Measurements from ENCODE around the gene THSD1.
"Not testable (repeated sequence)": the region's sequence is repeated elsewhere in the genome, so short reads cannot be mapped to it uniquely, and the experiment has no call there.

The THSD1 gene

GRCh38 chr13:52345631-52346251 is 60.2 kb downstream of the THSD1 start:
- no peak for TF ChIP-seq POLR2A (IDR thresholded peaks at IDR 0.05; ENCODE audit: low read depth, low read length)
- TF ChIP-seq TAF1 (IDR thresholded peaks at IDR 0.05; ENCODE audit: borderline replicate concordance, low read depth, low read length): no peak
- TF ChIP-seq POLR2AphosphoS5 (IDR thresholded peaks at IDR 0.05; ENCODE audit: low read depth, low read length): no peak

GRCh38 chr13:52345048-52345447 is 60.9 kb downstream of the THSD1 start:
- FAIRE-seq: no peak
- TF ChIP-seq POLR2AphosphoS5 (IDR thresholded peaks at IDR 0.05; ENCODE audit: low read depth, low read length): no peak
- no peak for TF ChIP-seq TAF1 (IDR thresholded peaks at IDR 0.05; ENCODE audit: borderline replicate concordance, low read depth, low read length)
- no peak for TF ChIP-seq POLR2A (IDR thresholded peaks at IDR 0.05; ENCODE audit: low read depth, low read length)
- DNase-seq (ENCODE audit: insufficient read length): no peak

More at GRCh38 chr13:52345631-52346251, 60.2 kb downstream of the THSD1 start:
- FAIRE-seq (no peak), DNase-seq (ENCODE audit: insufficient read length) (no peak)

GRCh38 chr13:52344108-52344507 is 61.9 kb downstream of the THSD1 start:
- DNase-seq (ENCODE audit: insufficient read length): no peak
- TF ChIP-seq POLR2AphosphoS5 (IDR thresholded peaks at IDR 0.05; ENCODE audit: low read depth, low read length) (no peak), TAF1 (IDR thresholded peaks at IDR 0.05; ENCODE audit: borderline replicate concordance, low read depth, low read length) (no peak), POLR2A (IDR thresholded peaks at IDR 0.05; ENCODE audit: low read depth, low read length) (no peak)
- FAIRE-seq: no peak

- DNase-seq (ENCODE audit: insufficient read length); FAIRE-seq: not testable (repeated sequence)
Measured at GRCh38 chr13:52342203-52342602, 63.8 kb downstream of the THSD1 start.

- not testable (repeated sequence) for FAIRE-seq; DNase-seq (ENCODE audit: insufficient read length)
Measured at GRCh38 chr13:52337828-52338455, 68.0 kb downstream of the THSD1 start.

- DNase-seq (ENCODE audit: insufficient read length); FAIRE-seq: not testable (repeated sequence)
Measured at GRCh38 chr13:52334107-52334506, 71.9 kb downstream of the THSD1 start.

- DNase-seq (ENCODE audit: insufficient read length); FAIRE-seq: not testable (repeated sequence)
Measured at GRCh38 chr13:52331844-52332243, 74.1 kb downstream of the THSD1 start.
